HepG2 (cell line): ENCODE results near the gene MYL12B. TPM values are rescaled to one million over a fixed set of nuclear protein-coding genes. Genes with fewer than 3 reads are reported as not detected.

ENCODE experiments used
- AHR ChIP-seq: IDR thresholded peaks from 2 replicates; pipeline ENCODE4 v1.6.1; 2018; ENCODE audit warnings: missing genetic modification reagents, missing compliant biosample characterization
- BRD4 ChIP-seq: sonication (generic); formaldehyde crosslinking; IDR thresholded peaks from 2 replicates; pipeline ENCODE4 v1.4.0; 2020; ENCODE audit warnings: missing genetic modification reagents
- CEBPG ChIP-seq: IDR thresholded peaks from 2 replicates; pipeline ENCODE4 v1.6.1; 2016
- ESRRA ChIP-seq: sonication (generic); formaldehyde crosslinking; IDR thresholded peaks from 2 replicates; pipeline ENCODE4 v1.5.1; 2020; ENCODE audit warnings: mild to moderate bottlenecking, low read depth, missing genetic modification reagents
- IKZF1 ChIP-seq: fragments of 450-650 bp; IDR thresholded peaks from 2 replicates; pipeline ENCODE4 v1.7.1; 2016
- MAFF ChIP-seq: IDR thresholded peaks from 2 replicates; pipeline ENCODE4 v1.6.1; 2011; ENCODE audit warnings: low read depth, low read length, improper control_type of control experiment
- MZF1 ChIP-seq: sonication (generic); formaldehyde crosslinking; IDR thresholded peaks from 2 replicates; pipeline ENCODE4 v1.8.1; 2023; ENCODE audit warnings: mild to moderate bottlenecking, missing genetic modification reagents, borderline replicate concordance
- NFE2 ChIP-seq: sonication (generic); formaldehyde crosslinking; IDR thresholded peaks from 2 replicates; pipeline ENCODE4 v1.4.0; 2020; ENCODE audit warnings: missing genetic modification reagents
- PHF20 ChIP-seq: sonication (generic); formaldehyde crosslinking; IDR thresholded peaks from 2 replicates; pipeline ENCODE4 v1.5.0; 2020; ENCODE audit warnings: mild to moderate bottlenecking, missing genetic modification reagents
- SAP130 ChIP-seq: IDR thresholded peaks from 2 replicates; pipeline ENCODE4 v1.6.1; 2016; ENCODE audit warnings: low read depth
- SRSF4 ChIP-seq: fragments of 200-400 bp; formaldehyde crosslinking; IDR thresholded peaks from one replicate; pipeline ENCODE4 v1.6.1; 2018; ENCODE audit warnings: mild to moderate bottlenecking, low read depth, low read length, moderate library complexity; ENCODE audit not compliant: poor library complexity, severe bottlenecking
- YEATS4 ChIP-seq: sonication (generic); formaldehyde crosslinking; IDR thresholded peaks from 2 replicates; pipeline ENCODE4 v1.4.0; 2020; ENCODE audit warnings: missing genetic modification reagents, borderline replicate concordance
- ZNF224 ChIP-seq: sonication (generic); formaldehyde crosslinking; IDR thresholded peaks from 2 replicates; pipeline ENCODE4 v1.5.0; 2020; ENCODE audit warnings: mild to moderate bottlenecking, missing genetic modification reagents
- ZNF431 ChIP-seq: sonication (generic); formaldehyde crosslinking; IDR thresholded peaks from 2 replicates; pipeline ENCODE4 v1.9.0; 2022; ENCODE audit warnings: missing genetic modification reagents, low read depth, mild to moderate bottlenecking, borderline replicate concordance
- ZNF451 ChIP-seq: sonication (generic); formaldehyde crosslinking; IDR thresholded peaks from 2 replicates; pipeline ENCODE4 v1.5.0; 2020; ENCODE audit warnings: mild to moderate bottlenecking, missing genetic modification reagents
- ZNF484 ChIP-seq: sonication (generic); formaldehyde crosslinking; IDR thresholded peaks from 2 replicates; pipeline ENCODE4 v1.5.1; 2020; ENCODE audit warnings: mild to moderate bottlenecking, low read depth, missing genetic modification reagents, borderline replicate concordance
- ZNF552 ChIP-seq: sonication (generic); formaldehyde crosslinking; IDR thresholded peaks from 2 replicates; pipeline ENCODE4 v1.9.0; 2022; ENCODE audit warnings: missing genetic modification reagents, mild to moderate bottlenecking, borderline replicate concordance
- ZNF557 ChIP-seq: sonication (generic); formaldehyde crosslinking; IDR thresholded peaks from 2 replicates; pipeline ENCODE4 v1.4.0; 2020; ENCODE audit warnings: missing genetic modification reagents
- ZNF589 ChIP-seq: sonication (generic); formaldehyde crosslinking; conservative IDR thresholded peaks from 2 replicates; pipeline ENCODE4 v1.8.0; 2022; ENCODE audit warnings: mild to moderate bottlenecking, moderate library complexity, missing genetic modification reagents
- ZNF761 ChIP-seq: sonication (generic); formaldehyde crosslinking; conservative IDR thresholded peaks from 2 replicates; pipeline ENCODE4 v1.4.0; 2020; ENCODE audit warnings: mild to moderate bottlenecking, missing genetic modification reagents
- polyA plus RNA-seq, 8 experiments: library from polyadenylated mRNA; depleted of rRNA in 3 of 8; stranded (reverse) in 7 of 8; unstranded in 1 of 8; fragments of >200 nt; fragmentation: Illumina TruSeq in 4 of 8; extraction: Trizol in 4 of 8; gene quantifications; 2 replicates each; pipeline versions ENCODE4 v1.2.1 to v1.2.3, GENCODE V29; 2011 to 2016; ENCODE audit warnings: low read depth in 4 of 8, missing spikeins in 1 of 8, mixed read lengths in 1 of 8; ENCODE audit not compliant: insufficient read depth in 1 of 8
- total RNA-seq, 5 experiments: library from RNA; depleted of rRNA; stranded (reverse); fragments of >200 nt; fragmentation: Illumina TruSeq; extraction: Trizol; gene quantifications; 2 replicates each; pipeline ENCODE4 v1.2.3, GENCODE V29; 2016; ENCODE audit warnings: low read depth in 1 of 5
- TF ChIP-seq, protein P1 (sequence below): sonication (generic); formaldehyde crosslinking; IDR thresholded peaks from 2 replicates; pipeline ENCODE4 v1.5.0; 2020; ENCODE audit warnings: missing genetic modification reagents
- TF ChIP-seq, protein P2 (sequence below): sonication (generic); formaldehyde crosslinking; IDR thresholded peaks from 2 replicates; pipeline ENCODE4 v1.5.0; 2020; ENCODE audit warnings: missing genetic modification reagents, mild to moderate bottlenecking, borderline replicate concordance
- TF ChIP-seq, protein P3 (sequence below): sonication (generic); formaldehyde crosslinking; IDR thresholded peaks from 2 replicates; pipeline ENCODE4 v1.4.0; 2020; ENCODE audit warnings: missing genetic modification reagents
- TF ChIP-seq, protein P4 (sequence below): fragments of 450-650 bp; IDR thresholded peaks from 2 replicates; pipeline ENCODE4 v1.6.1; 2016
- TF ChIP-seq, protein P5 (sequence below): sonication (generic); formaldehyde crosslinking; IDR thresholded peaks from 2 replicates; pipeline ENCODE4 v1.8.0; 2022; ENCODE audit warnings: missing genetic modification reagents, low read depth, mild to moderate bottlenecking, borderline replicate concordance
- TF ChIP-seq, protein P6 (sequence below): fragments of 450-650 bp; IDR thresholded peaks from 2 replicates; pipeline ENCODE4 v1.6.1; 2017

MYL12B gene
- total and polyA plus RNA-seq, 2 of the 13 experiments (the other 11 are each of a cell fraction or from before 2014, with no cell fraction given), result 265 to 340 TPM

DNA sequence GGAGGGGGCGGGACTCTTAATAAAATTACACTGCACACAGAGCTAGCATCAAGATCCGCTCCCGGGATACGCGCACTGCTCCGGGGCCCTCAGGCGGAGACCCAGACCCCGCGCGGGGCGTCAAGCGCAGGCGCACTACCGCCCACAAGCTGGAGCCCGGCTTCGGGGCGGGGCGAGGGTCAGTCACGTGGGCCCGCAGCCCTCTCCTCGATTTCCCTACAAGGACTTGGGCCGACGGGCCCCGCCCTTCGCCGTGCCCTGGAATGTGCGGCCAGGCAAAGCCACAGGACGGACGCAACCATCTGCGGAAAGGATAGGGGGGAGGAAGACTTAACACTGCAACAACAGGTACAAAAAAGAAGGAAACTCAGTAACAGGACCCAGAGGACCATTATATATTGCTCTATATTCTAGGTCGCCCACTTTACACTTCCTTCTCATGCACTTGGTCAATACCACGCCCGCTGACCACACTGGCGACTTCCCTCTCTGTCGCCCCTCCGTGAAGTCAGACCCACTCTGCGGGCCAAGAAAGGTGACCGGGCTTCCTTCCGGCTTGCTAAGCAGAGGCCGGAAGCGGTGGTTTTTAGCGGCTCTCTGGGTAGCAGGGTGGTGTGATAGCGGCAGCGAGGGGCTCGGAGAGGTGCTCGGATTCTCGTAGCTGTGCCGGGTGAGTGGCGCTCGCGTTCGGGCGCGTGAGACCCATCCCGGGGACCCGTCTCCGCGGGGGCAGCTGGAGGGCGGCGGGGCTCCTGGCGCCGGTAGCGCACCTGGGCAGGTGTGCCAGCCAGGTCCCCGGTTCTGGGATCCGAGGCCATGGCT, 14.5 kb upstream of the MYL12B start, which contains the start of gene MYL12A (continued):
- TF ChIP-seq BRD4 (CRISPR knock-in tag) (peak; percentile 10; the same call in 1 of the 2 replicates), AHR (CRISPR knock-in tag) (no peak), ZNF484 (CRISPR knock-in tag) (no peak), ZNF552 (CRISPR knock-in tag) (no peak; the same call in 1 of the 2 replicates), YEATS4 (CRISPR knock-in tag) (0 out of 2 replicates have a peak, but pooled peaks have one; percentile 15), SRSF4 (no peak), ESRRA (no peak), ZNF761 (CRISPR knock-in tag) (no peak), ZNF451 (CRISPR knock-in tag) (no peak; the same call in 1 of the 2 replicates), ZNF557 (CRISPR knock-in tag) (peak; percentile 17; the same call in 1 of the 2 replicates), SAP130 (CRISPR knock-in tag) (peak; percentile 92), NFE2 (CRISPR knock-in tag) (no peak), MZF1 (CRISPR knock-in tag) (no peak), PHF20 (CRISPR knock-in tag) (peak; percentile 57; the same call in 1 of the 2 replicates), CEBPG (CRISPR knock-in tag) (no peak), IKZF1 (no peak), ZNF224 (CRISPR knock-in tag) (no peak), ZNF589 (CRISPR knock-in tag) (peak; percentile 69; the same call in 1 of the 2 replicates), ZNF431 (CRISPR knock-in tag) (no peak; the same call in 1 of the 2 replicates), MAFF (no peak)
- TF ChIP-seq, protein P1, sequence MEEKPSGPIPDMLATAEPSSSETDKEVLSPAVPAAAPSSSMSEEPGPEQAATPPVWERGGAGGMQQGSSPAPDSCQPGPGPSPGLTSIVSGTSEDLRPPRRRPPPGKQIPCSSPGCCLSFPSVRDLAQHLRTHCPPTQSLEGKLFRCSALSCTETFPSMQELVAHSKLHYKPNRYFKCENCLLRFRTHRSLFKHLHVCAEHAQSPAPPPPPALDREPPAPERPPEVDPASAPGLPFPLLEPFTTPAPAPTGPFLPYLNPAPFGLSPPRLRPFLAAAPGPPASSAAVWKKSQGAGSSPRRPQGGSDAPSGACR (CRISPR knock-in tag), result no peak
- TF ChIP-seq, protein P2, sequence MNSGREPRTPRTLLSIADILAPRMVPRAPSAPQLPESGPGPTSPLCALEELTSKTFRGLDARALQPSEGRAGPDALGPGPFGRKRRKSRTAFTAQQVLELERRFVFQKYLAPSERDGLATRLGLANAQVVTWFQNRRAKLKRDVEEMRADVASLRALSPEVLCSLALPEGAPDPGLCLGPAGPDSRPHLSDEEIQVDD (CRISPR knock-in tag), result no peak
- TF ChIP-seq, protein P3, sequence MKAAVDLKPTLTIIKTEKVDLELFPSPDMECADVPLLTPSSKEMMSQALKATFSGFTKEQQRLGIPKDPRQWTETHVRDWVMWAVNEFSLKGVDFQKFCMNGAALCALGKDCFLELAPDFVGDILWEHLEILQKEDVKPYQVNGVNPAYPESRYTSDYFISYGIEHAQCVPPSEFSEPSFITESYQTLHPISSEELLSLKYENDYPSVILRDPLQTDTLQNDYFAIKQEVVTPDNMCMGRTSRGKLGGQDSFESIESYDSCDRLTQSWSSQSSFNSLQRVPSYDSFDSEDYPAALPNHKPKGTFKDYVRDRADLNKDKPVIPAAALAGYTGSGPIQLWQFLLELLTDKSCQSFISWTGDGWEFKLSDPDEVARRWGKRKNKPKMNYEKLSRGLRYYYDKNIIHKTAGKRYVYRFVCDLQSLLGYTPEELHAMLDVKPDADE (CRISPR knock-in tag), result no peak
- TF ChIP-seq, protein P4, sequence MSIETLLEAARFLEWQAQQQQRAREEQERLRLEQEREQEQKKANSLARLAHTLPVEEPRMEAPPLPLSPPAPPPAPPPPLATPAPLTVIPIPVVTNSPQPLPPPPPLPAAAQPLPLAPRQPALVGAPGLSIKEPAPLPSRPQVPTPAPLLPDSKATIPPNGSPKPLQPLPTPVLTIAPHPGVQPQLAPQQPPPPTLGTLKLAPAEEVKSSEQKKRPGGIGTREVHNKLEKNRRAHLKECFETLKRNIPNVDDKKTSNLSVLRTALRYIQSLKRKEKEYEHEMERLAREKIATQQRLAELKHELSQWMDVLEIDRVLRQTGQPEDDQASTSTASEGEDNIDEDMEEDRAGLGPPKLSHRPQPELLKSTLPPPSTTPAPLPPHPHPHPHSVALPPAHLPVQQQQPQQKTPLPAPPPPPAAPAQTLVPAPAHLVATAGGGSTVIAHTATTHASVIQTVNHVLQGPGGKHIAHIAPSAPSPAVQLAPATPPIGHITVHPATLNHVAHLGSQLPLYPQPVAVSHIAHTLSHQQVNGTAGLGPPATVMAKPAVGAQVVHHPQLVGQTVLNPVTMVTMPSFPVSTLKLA, result peak; percentile 63
- TF ChIP-seq, protein P5, sequence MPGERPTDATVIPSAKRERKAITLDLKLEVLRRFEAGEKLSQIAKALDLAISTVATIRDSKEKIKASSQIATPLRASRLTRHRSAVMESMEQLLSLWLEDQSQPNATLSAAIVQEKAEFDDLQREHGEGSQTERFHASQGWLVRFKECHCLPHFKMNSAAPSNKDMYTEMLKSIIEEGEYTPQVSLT, result no peak
- TF ChIP-seq, protein P6, sequence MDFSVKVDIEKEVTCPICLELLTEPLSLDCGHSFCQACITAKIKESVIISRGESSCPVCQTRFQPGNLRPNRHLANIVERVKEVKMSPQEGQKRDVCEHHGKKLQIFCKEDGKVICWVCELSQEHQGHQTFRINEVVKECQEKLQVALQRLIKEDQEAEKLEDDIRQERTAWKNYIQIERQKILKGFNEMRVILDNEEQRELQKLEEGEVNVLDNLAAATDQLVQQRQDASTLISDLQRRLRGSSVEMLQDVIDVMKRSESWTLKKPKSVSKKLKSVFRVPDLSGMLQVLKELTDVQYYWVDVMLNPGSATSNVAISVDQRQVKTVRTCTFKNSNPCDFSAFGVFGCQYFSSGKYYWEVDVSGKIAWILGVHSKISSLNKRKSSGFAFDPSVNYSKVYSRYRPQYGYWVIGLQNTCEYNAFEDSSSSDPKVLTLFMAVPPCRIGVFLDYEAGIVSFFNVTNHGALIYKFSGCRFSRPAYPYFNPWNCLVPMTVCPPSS, result no peak
